HCT116 (cell line): Measurements from ENCODE around the gene C1QTNF3. TPM values are rescaled to one million over a fixed set of nuclear protein-coding genes. Genes with fewer than 3 reads are reported as not detected.

Experiments
- ATAC-seq: fragments of 200-7000 bp; cut with Tn5 transposase; 2 replicates; pipeline ENCODE4 v1.9.1; 2020; ENCODE audit warnings: mild to moderate bottlenecking, moderate library complexity
- BruUV-seq: library from RNA; stranded (reverse); fragments of 400-500 nt; replicated peaks from 2 replicates; lab custom pipeline; 2021; lab: Mats Ljungman, UMichigan
- CTCF ChIA-PET: fragments of 300-600 bp; sonication (Branson Sonifier 250); formaldehyde crosslinking; loops from one replicate; lab custom pipeline; 2021; ENCODE audit warnings: antibody characterized with exemption; lab: Charles Lee
- POLR2A ChIA-PET: fragments of 300-600, 350-600 bp; sonication (Branson Sonifier 250); formaldehyde crosslinking; loops from one replicate; lab custom pipeline; 2021; ENCODE audit warnings: antibody characterized with exemption; lab: Charles Lee
- RAD21 ChIA-PET, 2 experiments: fragments of 300-600 bp; sonication (Branson Sonifier 250); formaldehyde crosslinking; loops; one replicate each; lab custom pipeline; 2023; ENCODE audit warnings: low total read pairs in 2 of 2; ENCODE audit not compliant: uncharacterized antibody in 2 of 2, unreplicated experiment in 2 of 2, low non-redundant PET in 1 of 2; lab: Charles Lee
- DNase-seq: peaks from one replicate; pipeline ENCODE4 v3.0.0-alpha.2; 2010; ENCODE audit warnings: low read depth, low spot score
- H2AFZ ChIP-seq: fragments of 200-600 bp; shearing (Covaris generic), sonication (generic); 2 replicates; pipeline ENCODE4 v1.6.1; 2017; ENCODE audit warnings: low read depth, mixed run types, mixed read lengths, antibody characterized with exemption, low read length; ENCODE audit not compliant: poor library complexity, severe bottlenecking
- H3K27ac ChIP-seq: 2 replicates; pipeline ENCODE4 v1.5.1; 2012; ENCODE audit warnings: low read depth, low read length
- H3K27me3 ChIP-seq: fragments of 200-600 bp; sonication (generic); 2 replicates; pipeline ENCODE4 v1.6.1; 2016; ENCODE audit warnings: mixed run types, low read length, mixed read lengths; ENCODE audit not compliant: insufficient read depth
- H3K36me3 ChIP-seq, 2 experiments: fragments of 200-500 bp in 1 of 2; fragments of 200-600 bp in 1 of 2; sonication (Bioruptor generic) in 1 of 2; sonication (generic) in 1 of 2; 2 replicates each; pipeline versions ENCODE4 v1.5.1 to v1.6.1; 2014 to 2016; ENCODE audit warnings: low read length in 2 of 2, inconsistent platforms in 1 of 2, mixed read lengths in 1 of 2, mixed run types in 1 of 2; ENCODE audit not compliant: insufficient read depth in 2 of 2, control insufficient read depth in 1 of 2
- H3K4me1 ChIP-seq, 2 experiments: fragments of 200-600 bp in 1 of 2; sonication (generic) in 1 of 2; 2 replicates each; pipeline versions ENCODE4 v1.5.1 to v1.6.1; 2012 to 2017; ENCODE audit warnings: low read length in 2 of 2, inconsistent platforms in 1 of 2, mild to moderate bottlenecking in 1 of 2, mixed read lengths in 1 of 2, mixed run types in 1 of 2, moderate library complexity in 1 of 2; ENCODE audit not compliant: insufficient read depth in 2 of 2, control insufficient read depth in 1 of 2
- H3K4me2 ChIP-seq: fragments of 200-600 bp; sonication (generic); 2 replicates; pipeline ENCODE4 v1.6.1; 2017; ENCODE audit warnings: mixed run types, low read length, mixed read lengths
- H3K4me3 ChIP-seq, 2 experiments: fragments of 200-600 bp in 1 of 2; sonication (generic) in 1 of 2; replicated peaks in 1 of 2; 2 replicates each; pipeline ENCODE4 v1.5.1; 2011 to 2016; ENCODE audit warnings: low read length in 2 of 2, control low read depth in 1 of 2, low read depth in 1 of 2, mild to moderate bottlenecking in 1 of 2, mixed read lengths in 1 of 2, mixed run types in 1 of 2
- H3K79me2 ChIP-seq: fragments of 200-600 bp; sonication (generic); 2 replicates; pipeline ENCODE4 v1.6.1; 2017; ENCODE audit warnings: mild to moderate bottlenecking, mixed run types, low read length, moderate library complexity, mixed read lengths; ENCODE audit not compliant: insufficient read depth
- H3K9ac ChIP-seq: fragments of 200-600 bp; sonication (generic); 2 replicates; pipeline ENCODE4 v1.6.1; 2016; ENCODE audit warnings: low read length, mixed read lengths
- H3K9me2 ChIP-seq: fragments of 200-600 bp; sonication (generic), shearing (Covaris generic); 2 replicates; pipeline ENCODE4 v1.6.1; 2017; ENCODE audit warnings: mixed run types, mild to moderate bottlenecking, moderate library complexity; ENCODE audit not compliant: insufficient read depth
- H3K9me3 ChIP-seq, 2 experiments: fragments of 200-500 bp in 1 of 2; fragments of 200-600 bp in 1 of 2; sonication (Bioruptor generic) in 1 of 2; sonication (generic) in 1 of 2; 2 replicates each; pipeline ENCODE4 v1.6.1; 2014 to 2017; ENCODE audit warnings: low read length in 2 of 2, mixed read lengths in 2 of 2, inconsistent platforms in 1 of 2, low read depth in 1 of 2, mild to moderate bottlenecking in 1 of 2, mixed run types in 1 of 2, moderate library complexity in 1 of 2; ENCODE audit not compliant: control insufficient read depth in 1 of 2, insufficient read depth in 1 of 2
- H4K20me1 ChIP-seq: fragments of 200-600 bp; sonication (generic), shearing (Covaris generic); 2 replicates; pipeline ENCODE4 v1.6.1; 2017; ENCODE audit warnings: mixed run types, mild to moderate bottlenecking, moderate library complexity; ENCODE audit not compliant: insufficient read depth
- ATF3 ChIP-seq: IDR thresholded peaks from 2 replicates; pipeline ENCODE4 v1.6.1; 2012
- CBX3 ChIP-seq: IDR thresholded peaks from 2 replicates; pipeline ENCODE4 v1.6.1; 2012; ENCODE audit warnings: low read depth
- CEBPB ChIP-seq: IDR thresholded peaks from 2 replicates; pipeline ENCODE4 v1.6.1; 2012; ENCODE audit warnings: low read depth
- CTCF ChIP-seq, 3 experiments: fragments of 200-600 bp in 1 of 3; sonication (generic) in 1 of 3; IDR thresholded peaks in 2 of 3; conservative IDR thresholded peaks in 1 of 3; 2 replicates each; pipeline ENCODE4 v1.5.1; 2012 to 2017; ENCODE audit warnings: low read depth in 2 of 3, low read length in 2 of 3, antibody characterized with exemption in 1 of 3, borderline replicate concordance in 1 of 3, control low read depth in 1 of 3, mild to moderate bottlenecking in 1 of 3, mixed read lengths in 1 of 3, mixed run types in 1 of 3, moderate library complexity in 1 of 3; ENCODE audit not compliant: insufficient read depth in 1 of 3
- FOSL1 ChIP-seq: IDR thresholded peaks from 2 replicates; pipeline ENCODE4 v1.6.1; 2012; ENCODE audit warnings: low read depth
- MAX ChIP-seq: IDR thresholded peaks from 2 replicates; pipeline ENCODE4 v1.6.1; 2012
- RAD21 ChIP-seq: IDR thresholded peaks from 2 replicates; pipeline ENCODE4 v1.6.1; 2012; ENCODE audit warnings: low read depth, mild to moderate bottlenecking
- REST ChIP-seq: IDR thresholded peaks from 2 replicates; pipeline ENCODE4 v1.6.1; 2012; ENCODE audit warnings: low read depth
- SIN3A ChIP-seq: IDR thresholded peaks from 2 replicates; pipeline ENCODE4 v1.6.1; 2012; ENCODE audit warnings: low read depth
- SRF ChIP-seq: IDR thresholded peaks from 2 replicates; pipeline ENCODE4 v1.6.1; 2012; ENCODE audit warnings: low read depth
- ZFX ChIP-seq: fragments of 450-650 bp; IDR thresholded peaks from 2 replicates; pipeline ENCODE4 v1.6.1; 2017
- ZNF274 ChIP-seq: fragments of 200-500 bp; sonication (Bioruptor generic); IDR thresholded peaks from 2 replicates; pipeline ENCODE4 v1.6.1; 2014; ENCODE audit warnings: mild to moderate bottlenecking, low read depth, low read length, inconsistent platforms
- intact Hi-C: fragments of 100-400 bp; cut with micrococcal nuclease; formaldehyde crosslinking; loops from 2 replicates; pipeline ENCODE4 v1.10.0; 2022
- total RNA-seq: library from RNA; stranded (reverse); gene quantifications from one replicate; pipeline ENCODE4 v1.2.1, GENCODE V29; 2021; ENCODE audit not compliant: unreplicated experiment

Gene C1QTNF3
- total RNA-seq, 1 experiment from 2014 or later = 2.6 TPM

- no peak overlapping the region for H3K4me3 ChIP-seq
- ChIA-PET POLR2A (no interaction called here), RAD21 (no interaction called here), CTCF (no interaction called here)
- no peak for ATAC-seq
- no peaks in the 10 kb centered on the region for H3K36me3 ChIP-seq
- no peaks in the 10 kb centered on the region for H4K20me1 ChIP-seq
- TF ChIP-seq SIN3A (no peak), ZNF274 (no peak), ATF3 (no peak), ZFX (no peak), SRF (no peak), CEBPB (no peak), FOSL1 (no peak)
- no peaks in the 10 kb centered on the region for H3K27me3 ChIP-seq
- no peak overlapping the region for H3K4me2 ChIP-seq
- BruUV-seq = no TSS peak
- H3K9ac ChIP-seq = no peak overlapping the region
- H3K79me2 ChIP-seq = no peaks in the 10 kb centered on the region
- H3K9me3 ChIP-seq = no peaks in the 10 kb centered on the region
- intact Hi-C loops = loop anchor here (1.0 kb wide), 1 partner anchor 46 kb away; no protein-coding TSS in a partner anchor
- no peak overlapping the region for H2AFZ ChIP-seq
- H3K9me2 ChIP-seq = no peaks in the 10 kb centered on the region
- no peak overlapping the region for H3K27ac ChIP-seq
- no peak for DNase-seq
- no peaks in the 10 kb centered on the region for H3K4me1 ChIP-seq
Measured at GRCh38 chr5:34061993-34062392, 19.0 kb upstream of the C1QTNF3 start.

GRCh38 chr5:34059977-34060376 lies 17.0 kb upstream of the C1QTNF3 start:
- no peak overlapping the region for H3K9ac ChIP-seq
- H2AFZ ChIP-seq = no peak overlapping the region
- CTCF ChIA-PET = no interaction called here
- intact Hi-C loops = no loop called here
- H3K9me2 ChIP-seq = no peaks in the 10 kb centered on the region
- RAD21 ChIA-PET = no interaction called here
- no peaks in the 10 kb centered on the region for H3K36me3 ChIP-seq
- H3K27me3 ChIP-seq = no peaks in the 10 kb centered on the region
- no peak overlapping the region for H3K27ac ChIP-seq
- no peaks in the 10 kb centered on the region for H3K4me1 ChIP-seq
- POLR2A ChIA-PET = no interaction called here
- no peak overlapping the region for H3K4me2 ChIP-seq
- TF ChIP-seq FOSL1 (no peak), ATF3 (no peak), ZFX (no peak), MAX (no peak), RAD21 (no peak), CTCF (IDR thresholded peaks at IDR 0.05 in 2 of 3, conservative IDR thresholded peaks at IDR 0.05 in 1 of 3; ENCODE audit: borderline replicate concordance in 1 of 3, insufficient read depth in 1 of 3, low read depth in 2 of 3, low read length in 2 of 3) (no peak), REST (no peak), CBX3 (no peak)
- DNase-seq (no peak), ATAC-seq (no peak)
- no peaks in the 10 kb centered on the region for H3K9me3 ChIP-seq
- H3K79me2 ChIP-seq = no peaks in the 10 kb centered on the region
- H4K20me1 ChIP-seq = no peaks in the 10 kb centered on the region
- no peak overlapping the region for H3K4me3 ChIP-seq
- BruUV-seq = no TSS peak
